Breast epithelium (tissue), 3 donors: ENCODE data around the gene TMEM132C.

Experiments
- POLR2A ChIP-seq: fragments of 450-650 bp; IDR thresholded peaks from one replicate; pipeline ENCODE4 v1.6.1; 2016; ENCODE audit warnings: antibody characterized with exemption, mild to moderate bottlenecking, moderate library complexity
- TF ChIP-seq, protein P1 (sequence below), 3 donors: fragments of 450-650 bp; IDR thresholded peaks; one replicate each; pipeline ENCODE4 v1.5.1; 2016 to 2017; ENCODE audit warnings: antibody characterized with exemption in 3 of 3, mild to moderate bottlenecking in 3 of 3, moderate library complexity in 3 of 3

DNA sequence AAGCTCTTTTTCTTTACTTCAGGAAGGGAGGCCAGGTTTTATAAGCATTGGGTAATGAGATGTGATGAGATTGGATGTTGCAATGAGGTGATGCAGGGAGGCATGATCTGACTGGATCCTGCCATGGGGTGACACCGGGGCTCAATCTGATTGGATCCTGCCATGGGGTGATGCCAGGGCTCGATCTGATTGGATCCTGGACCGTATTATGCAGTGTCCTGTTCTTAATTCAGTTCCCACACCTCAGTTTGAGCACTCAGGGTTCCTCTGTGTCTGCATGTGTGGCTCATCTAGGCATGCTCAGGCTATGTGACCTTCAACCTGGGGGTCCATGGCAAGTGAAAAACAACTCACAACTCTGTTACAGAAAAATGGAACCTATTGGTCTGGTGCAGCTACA is 390.4 kb downstream of the TMEM132C start:
- TF ChIP-seq, protein P1, sequence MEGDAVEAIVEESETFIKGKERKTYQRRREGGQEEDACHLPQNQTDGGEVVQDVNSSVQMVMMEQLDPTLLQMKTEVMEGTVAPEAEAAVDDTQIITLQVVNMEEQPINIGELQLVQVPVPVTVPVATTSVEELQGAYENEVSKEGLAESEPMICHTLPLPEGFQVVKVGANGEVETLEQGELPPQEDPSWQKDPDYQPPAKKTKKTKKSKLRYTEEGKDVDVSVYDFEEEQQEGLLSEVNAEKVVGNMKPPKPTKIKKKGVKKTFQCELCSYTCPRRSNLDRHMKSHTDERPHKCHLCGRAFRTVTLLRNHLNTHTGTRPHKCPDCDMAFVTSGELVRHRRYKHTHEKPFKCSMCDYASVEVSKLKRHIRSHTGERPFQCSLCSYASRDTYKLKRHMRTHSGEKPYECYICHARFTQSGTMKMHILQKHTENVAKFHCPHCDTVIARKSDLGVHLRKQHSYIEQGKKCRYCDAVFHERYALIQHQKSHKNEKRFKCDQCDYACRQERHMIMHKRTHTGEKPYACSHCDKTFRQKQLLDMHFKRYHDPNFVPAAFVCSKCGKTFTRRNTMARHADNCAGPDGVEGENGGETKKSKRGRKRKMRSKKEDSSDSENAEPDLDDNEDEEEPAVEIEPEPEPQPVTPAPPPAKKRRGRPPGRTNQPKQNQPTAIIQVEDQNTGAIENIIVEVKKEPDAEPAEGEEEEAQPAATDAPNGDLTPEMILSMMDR (IDR thresholded peaks at IDR 0.05), result no peak
- TF ChIP-seq POLR2A, result no peak
